SH-SY5Y (cell line): Measurements from ENCODE around the gene HS6ST3.

Experiments used
- GATA2 ChIP-seq: IDR thresholded peaks from 2 replicates; pipeline ENCODE4 v1.6.1; 2011; ENCODE audit warnings: mild to moderate bottlenecking, low read depth, low read length
- GATA3 ChIP-seq: IDR thresholded peaks from 2 replicates; pipeline ENCODE4 v1.6.1; 2011; ENCODE audit warnings: low read depth, mild to moderate bottlenecking, low read length, moderate library complexity

GRCh38 chr13:96093296-96094006 lies 3.5 kb downstream of the HS6ST3 start:
- no peak for TF ChIP-seq GATA3
- TF ChIP-seq GATA2: no peak
